Nephron progenitor cell (in vitro differentiated cells): ENCODE measurements around the gene TLDC2.

Experiments used
- DNase-seq: peaks from one replicate; pipeline ENCODE4 v3.0.0; 2021
- H3K27ac Mint-ChIP-seq: 2 replicates; pipeline ENCODE4 v1.8.0; 2021; ENCODE audit warnings: mild to moderate bottlenecking, moderate library complexity, mixed read lengths
- H3K27me3 Mint-ChIP-seq: 2 replicates; pipeline ENCODE4 v1.8.0; 2021; ENCODE audit warnings: mild to moderate bottlenecking, low read depth, mixed read lengths; ENCODE audit not compliant: poor library complexity
- H3K36me3 Mint-ChIP-seq: 2 replicates; pipeline ENCODE4 v1.8.0; 2021; ENCODE audit warnings: low read depth, mixed read lengths
- H3K4me1 Mint-ChIP-seq: 2 replicates; pipeline ENCODE4 v1.8.0; 2021; ENCODE audit warnings: mixed read lengths
- H3K4me3 Mint-ChIP-seq: 2 replicates; pipeline ENCODE4 v1.8.0; 2021; ENCODE audit warnings: mild to moderate bottlenecking, moderate library complexity, mixed read lengths
- H3K9me3 Mint-ChIP-seq: 2 replicates; pipeline ENCODE4 v1.8.0; 2021; ENCODE audit warnings: mild to moderate bottlenecking, moderate library complexity, mixed read lengths
- TF ChIP-seq, protein P1 (sequence below): fragments of 200-600 bp; sonication (generic); IDR thresholded peaks from 2 replicates; pipeline ENCODE4 v1.5.0; 2021; ENCODE audit warnings: antibody characterized with exemption

TLDC2 gene

GRCh38 chr20:36859700-36860330 is 16.1 kb upstream of the TLDC2 start:
- peak overlapping the region; percentile 84 for H3K27ac Mint-ChIP-seq
- TF ChIP-seq, protein P1, sequence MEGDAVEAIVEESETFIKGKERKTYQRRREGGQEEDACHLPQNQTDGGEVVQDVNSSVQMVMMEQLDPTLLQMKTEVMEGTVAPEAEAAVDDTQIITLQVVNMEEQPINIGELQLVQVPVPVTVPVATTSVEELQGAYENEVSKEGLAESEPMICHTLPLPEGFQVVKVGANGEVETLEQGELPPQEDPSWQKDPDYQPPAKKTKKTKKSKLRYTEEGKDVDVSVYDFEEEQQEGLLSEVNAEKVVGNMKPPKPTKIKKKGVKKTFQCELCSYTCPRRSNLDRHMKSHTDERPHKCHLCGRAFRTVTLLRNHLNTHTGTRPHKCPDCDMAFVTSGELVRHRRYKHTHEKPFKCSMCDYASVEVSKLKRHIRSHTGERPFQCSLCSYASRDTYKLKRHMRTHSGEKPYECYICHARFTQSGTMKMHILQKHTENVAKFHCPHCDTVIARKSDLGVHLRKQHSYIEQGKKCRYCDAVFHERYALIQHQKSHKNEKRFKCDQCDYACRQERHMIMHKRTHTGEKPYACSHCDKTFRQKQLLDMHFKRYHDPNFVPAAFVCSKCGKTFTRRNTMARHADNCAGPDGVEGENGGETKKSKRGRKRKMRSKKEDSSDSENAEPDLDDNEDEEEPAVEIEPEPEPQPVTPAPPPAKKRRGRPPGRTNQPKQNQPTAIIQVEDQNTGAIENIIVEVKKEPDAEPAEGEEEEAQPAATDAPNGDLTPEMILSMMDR = no peak
- H3K27me3 Mint-ChIP-seq = peaks cover 2% of the 10 kb centered on the region
- H3K4me1 Mint-ChIP-seq = peaks cover 54% of the 10 kb centered on the region
- peaks cover 16% of the 10 kb centered on the region for H3K36me3 Mint-ChIP-seq
- no peak for DNase-seq
- no peaks in the 10 kb centered on the region for H3K9me3 Mint-ChIP-seq
- H3K4me3 Mint-ChIP-seq = peak overlapping the region; percentile 1

GRCh38 chr20:36860339-36860738 is 15.6 kb upstream of the TLDC2 start:
- Mint-ChIP-seq H3K27ac (peak overlapping the region; percentile 84), H3K4me1 (peaks cover 59% of the 10 kb centered on the region), H3K36me3 (peaks cover 16% of the 10 kb centered on the region), H3K9me3 (no peaks in the 10 kb centered on the region), H3K4me3 (peak overlapping the region; percentile 67), H3K27me3 (peaks cover 7% of the 10 kb centered on the region)
- DNase-seq = no peak
- TF ChIP-seq, protein P1 = no peak

DNA sequence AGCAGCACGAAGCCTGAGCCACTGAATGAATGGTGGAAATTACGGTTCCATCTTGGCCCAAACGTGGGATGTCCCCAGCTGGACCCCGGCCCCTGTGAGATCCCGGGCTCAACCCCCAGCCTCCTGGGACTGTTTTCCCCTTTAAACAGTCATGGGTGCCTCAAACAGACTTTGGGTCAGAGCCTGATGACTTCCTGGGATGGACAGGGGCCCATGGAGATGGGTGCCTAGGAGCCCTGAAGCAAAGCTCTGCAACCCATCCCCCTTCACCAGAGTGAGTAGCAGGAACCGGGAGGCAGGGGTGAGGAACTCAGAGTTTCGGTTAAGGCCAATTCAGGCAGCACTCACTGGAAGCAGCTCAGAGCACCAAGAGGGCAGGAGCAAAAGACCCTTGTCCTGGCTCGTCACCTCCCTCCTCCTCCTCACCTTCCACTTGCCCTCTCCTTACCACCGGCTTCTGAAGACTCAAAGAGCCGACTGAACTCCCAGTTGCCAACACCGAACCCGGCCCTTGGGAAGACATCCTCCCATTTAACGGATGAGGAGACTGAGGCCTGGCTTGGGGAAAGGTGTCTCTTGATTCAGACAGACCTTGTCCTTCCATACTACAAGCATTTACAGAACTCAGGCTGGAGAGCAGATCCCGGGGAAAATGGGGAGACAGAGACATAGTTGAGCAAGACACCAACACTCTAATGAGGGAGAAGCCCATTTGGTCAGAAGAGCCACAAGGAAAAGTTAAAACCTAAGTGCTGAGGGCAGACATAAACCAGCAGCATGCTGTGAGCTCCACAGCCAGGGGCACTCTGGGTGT is 14.9 kb upstream of the TLDC2 start:
- H3K27me3 Mint-ChIP-seq = peaks cover 12% of the 10 kb centered on the region
- DNase-seq = no peak
- TF ChIP-seq, protein P1 = no peak
- peaks cover 16% of the 10 kb centered on the region for H3K36me3 Mint-ChIP-seq
- peak overlapping the region; percentile 59 for H3K27ac Mint-ChIP-seq
- H3K4me1 Mint-ChIP-seq = peaks cover 66% of the 10 kb centered on the region
- peak overlapping the region; percentile 84 for H3K4me3 Mint-ChIP-seq
- no peaks in the 10 kb centered on the region for H3K9me3 Mint-ChIP-seq

GRCh38 chr20:36861625-36861874 is 14.4 kb upstream of the TLDC2 start:
- Mint-ChIP-seq H3K9me3 (no peaks in the 10 kb centered on the region), H3K4me1 (peaks cover 70% of the 10 kb centered on the region), H3K27ac (peak overlapping the region; percentile 59), H3K36me3 (peaks cover 16% of the 10 kb centered on the region), H3K27me3 (peaks cover 13% of the 10 kb centered on the region), H3K4me3 (peak overlapping the region; percentile 84)
- TF ChIP-seq, protein P1 = no peak
- DNase-seq = no peak

DNA sequence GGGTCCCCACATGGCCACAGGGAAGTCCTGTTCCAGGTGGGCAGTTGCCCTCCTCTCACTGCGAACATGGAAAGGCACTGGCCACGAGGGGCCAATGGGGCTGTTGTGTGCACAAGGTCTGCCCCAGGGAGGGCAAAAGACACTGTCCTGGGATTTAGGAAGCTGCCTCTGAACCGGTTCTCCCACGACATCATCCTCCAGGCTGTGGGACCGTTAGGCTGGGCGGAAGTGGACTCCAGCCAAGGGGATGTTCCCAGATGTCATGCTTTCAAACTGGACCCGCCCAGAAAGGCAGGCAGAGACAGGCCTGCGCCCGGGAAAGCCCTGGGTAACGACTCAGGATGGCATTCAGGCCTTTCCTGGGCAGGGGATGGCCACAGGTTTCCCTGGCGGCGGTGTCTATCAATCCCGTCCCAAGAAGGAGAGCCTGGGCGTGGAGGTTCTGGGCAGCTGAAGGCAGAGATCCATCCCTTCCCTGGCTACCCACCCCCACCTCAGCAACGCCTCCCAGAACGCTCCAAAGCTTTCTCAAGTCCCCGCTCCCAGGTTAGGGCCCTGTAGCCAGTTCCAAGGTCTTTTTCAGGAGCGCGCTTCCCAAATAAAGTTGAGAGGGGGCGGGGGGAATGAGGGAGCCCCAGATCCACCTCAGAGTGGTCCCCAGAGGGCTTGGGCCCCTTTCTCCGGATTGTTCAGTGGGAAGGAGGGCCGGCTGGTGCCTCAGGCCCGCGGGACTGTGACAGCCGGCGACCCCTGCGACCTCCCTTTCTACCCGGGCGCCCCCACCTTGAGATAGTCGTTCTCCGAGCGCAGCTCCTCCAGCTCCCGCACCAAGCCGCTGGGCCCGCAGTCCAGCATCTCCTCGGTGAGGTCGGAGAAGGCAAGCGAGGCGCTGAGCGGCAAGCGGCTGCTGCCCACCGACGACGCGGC is 13.8 kb upstream of the TLDC2 start:
- H3K4me3 Mint-ChIP-seq = peak overlapping the region; percentile 84
- H3K27ac Mint-ChIP-seq = peak overlapping the region; percentile 39
- TF ChIP-seq, protein P1 = no peak
- peak; percentile 40 for DNase-seq
- no peaks in the 10 kb centered on the region for H3K9me3 Mint-ChIP-seq
- H3K36me3 Mint-ChIP-seq = peaks cover 16% of the 10 kb centered on the region
- peaks cover 69% of the 10 kb centered on the region for H3K4me1 Mint-ChIP-seq
- peaks cover 13% of the 10 kb centered on the region for H3K27me3 Mint-ChIP-seq
